C4-2B (cell line): ENCODE data around the gene KRT9.

Source experiments
- ZFX ChIP-seq: fragments of 450-650 bp; IDR thresholded peaks from 2 replicates; pipeline ENCODE4 v1.6.1; 2017
- TF ChIP-seq, protein P1 (sequence below): fragments of 450-650 bp; conservative IDR thresholded peaks from 2 replicates; pipeline ENCODE4 v1.5.1; 2017; ENCODE audit warnings: mild to moderate bottlenecking

GRCh38 chr17:41547921-41548843 lies 23.7 kb downstream of the KRT9 start:
- TF ChIP-seq, protein P1, sequence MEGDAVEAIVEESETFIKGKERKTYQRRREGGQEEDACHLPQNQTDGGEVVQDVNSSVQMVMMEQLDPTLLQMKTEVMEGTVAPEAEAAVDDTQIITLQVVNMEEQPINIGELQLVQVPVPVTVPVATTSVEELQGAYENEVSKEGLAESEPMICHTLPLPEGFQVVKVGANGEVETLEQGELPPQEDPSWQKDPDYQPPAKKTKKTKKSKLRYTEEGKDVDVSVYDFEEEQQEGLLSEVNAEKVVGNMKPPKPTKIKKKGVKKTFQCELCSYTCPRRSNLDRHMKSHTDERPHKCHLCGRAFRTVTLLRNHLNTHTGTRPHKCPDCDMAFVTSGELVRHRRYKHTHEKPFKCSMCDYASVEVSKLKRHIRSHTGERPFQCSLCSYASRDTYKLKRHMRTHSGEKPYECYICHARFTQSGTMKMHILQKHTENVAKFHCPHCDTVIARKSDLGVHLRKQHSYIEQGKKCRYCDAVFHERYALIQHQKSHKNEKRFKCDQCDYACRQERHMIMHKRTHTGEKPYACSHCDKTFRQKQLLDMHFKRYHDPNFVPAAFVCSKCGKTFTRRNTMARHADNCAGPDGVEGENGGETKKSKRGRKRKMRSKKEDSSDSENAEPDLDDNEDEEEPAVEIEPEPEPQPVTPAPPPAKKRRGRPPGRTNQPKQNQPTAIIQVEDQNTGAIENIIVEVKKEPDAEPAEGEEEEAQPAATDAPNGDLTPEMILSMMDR: no peak
- TF ChIP-seq ZFX: no peak
